Keratinocyte (primary cell): Measurements from ENCODE around the gene IRX3.

Experiments
- EZH2 ChIP-seq: IDR thresholded peaks from one replicate; pipeline ENCODE4 v1.6.1; 2012; ENCODE audit warnings: inconsistent platforms, mild to moderate bottlenecking, low read length, moderate library complexity
- TF ChIP-seq, protein P1 (sequence below), 3 experiments: IDR thresholded peaks in 1 of 3; conservative IDR thresholded peaks in 1 of 3; optimal IDR thresholded peaks in 1 of 3; 2 replicates in 2 of 3; 3 replicates in 1 of 3; pipeline versions ENCODE3 to v1.5.1; 2011; ENCODE audit warnings: low read length in 3 of 3, mild to moderate bottlenecking in 3 of 3, moderate library complexity in 2 of 3, control low read depth in 1 of 3, inconsistent platforms in 1 of 3; ENCODE audit not compliant: insufficient read depth in 2 of 3; ENCODE audit errors: extremely low read depth in 1 of 3

DNA sequence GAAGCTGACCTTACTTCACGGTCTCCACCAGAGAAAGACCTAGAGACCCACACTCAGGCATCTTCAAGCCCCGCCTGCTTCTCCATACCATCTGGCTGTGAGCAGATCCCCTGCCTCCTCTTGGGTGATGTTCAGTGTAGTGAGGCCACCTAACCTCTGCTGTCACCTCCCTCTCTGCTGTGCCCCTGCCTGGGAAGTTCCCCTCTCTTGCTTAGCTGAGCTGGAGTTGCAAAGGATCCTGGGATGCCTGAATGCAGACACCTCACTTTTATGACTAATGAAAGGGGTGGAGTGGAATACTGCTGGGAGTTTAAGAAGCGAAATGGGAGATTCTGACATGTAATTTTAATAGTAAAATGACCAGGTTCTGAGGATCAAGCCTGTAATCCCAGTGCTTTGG lies 5.8 kb downstream of the IRX3 start:
- TF ChIP-seq, protein P1, sequence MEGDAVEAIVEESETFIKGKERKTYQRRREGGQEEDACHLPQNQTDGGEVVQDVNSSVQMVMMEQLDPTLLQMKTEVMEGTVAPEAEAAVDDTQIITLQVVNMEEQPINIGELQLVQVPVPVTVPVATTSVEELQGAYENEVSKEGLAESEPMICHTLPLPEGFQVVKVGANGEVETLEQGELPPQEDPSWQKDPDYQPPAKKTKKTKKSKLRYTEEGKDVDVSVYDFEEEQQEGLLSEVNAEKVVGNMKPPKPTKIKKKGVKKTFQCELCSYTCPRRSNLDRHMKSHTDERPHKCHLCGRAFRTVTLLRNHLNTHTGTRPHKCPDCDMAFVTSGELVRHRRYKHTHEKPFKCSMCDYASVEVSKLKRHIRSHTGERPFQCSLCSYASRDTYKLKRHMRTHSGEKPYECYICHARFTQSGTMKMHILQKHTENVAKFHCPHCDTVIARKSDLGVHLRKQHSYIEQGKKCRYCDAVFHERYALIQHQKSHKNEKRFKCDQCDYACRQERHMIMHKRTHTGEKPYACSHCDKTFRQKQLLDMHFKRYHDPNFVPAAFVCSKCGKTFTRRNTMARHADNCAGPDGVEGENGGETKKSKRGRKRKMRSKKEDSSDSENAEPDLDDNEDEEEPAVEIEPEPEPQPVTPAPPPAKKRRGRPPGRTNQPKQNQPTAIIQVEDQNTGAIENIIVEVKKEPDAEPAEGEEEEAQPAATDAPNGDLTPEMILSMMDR (optimal IDR thresholded peaks at IDR 0.05 in 1 of 3, IDR thresholded peaks at IDR 0.05 in 1 of 3, conservative IDR thresholded peaks at IDR 0.05 in 1 of 3; ENCODE audit: extremely low read depth in 1 of 3, insufficient read depth in 2 of 3, low read length in 3 of 3), result no peak
- no peak for TF ChIP-seq EZH2
